ENCODE measurements around the gene ROS1.

ROS1 gene

GRCh38 chr6:117275711-117276110, 150.0 kb downstream of the ROS1 start:
- TF ChIP-seq JUND (IDR thresholded peaks at IDR 0.05; ENCODE audit: low read depth): no peak

GRCh38 chr6:117275205-117275604, 150.5 kb downstream of the ROS1 start:
- TF ChIP-seq JUND (IDR thresholded peaks at IDR 0.05; ENCODE audit: low read depth): no peak
- DNase-seq (ENCODE audit: low read depth in 1 of 2, low spot score in 1 of 2): no peak
- in situ Hi-C loops (cut with HindIII; ENCODE audit: low pct_unique_long_range_greater_than_20kb, low sequenced_read_pairs): no loop called here

More at GRCh38 chr6:117275711-117276110, 150.0 kb downstream of the ROS1 start:
- DNase-seq (ENCODE audit: low read depth in 1 of 2, low spot score in 1 of 2): no peak
- in situ Hi-C loops (cut with HindIII; ENCODE audit: low pct_unique_long_range_greater_than_20kb, low sequenced_read_pairs): no loop called here

GRCh38 chr6:117272891-117273290, 152.9 kb downstream of the ROS1 start:
- DNase-seq (ENCODE audit: low read depth in 1 of 2, low spot score in 1 of 2): no peak
- no peak for TF ChIP-seq JUND (IDR thresholded peaks at IDR 0.05; ENCODE audit: low read depth)
- in situ Hi-C loops (cut with HindIII; ENCODE audit: low pct_unique_long_range_greater_than_20kb, low sequenced_read_pairs): no loop called here

GRCh38 chr6:117272032-117272866, 153.5 kb downstream of the ROS1 start:
- DNase-seq (ENCODE audit: low read depth in 1 of 2, low spot score in 1 of 2): no peak
- TF ChIP-seq JUND (IDR thresholded peaks at IDR 0.05; ENCODE audit: low read depth): no peak
- in situ Hi-C loops (cut with HindIII; ENCODE audit: low pct_unique_long_range_greater_than_20kb, low sequenced_read_pairs): no loop called here

GRCh38 chr6:117270843-117271507, 154.8 kb downstream of the ROS1 start:
- DNase-seq (ENCODE audit: low read depth in 1 of 2, low spot score in 1 of 2): no peak
- no peak for TF ChIP-seq JUND (IDR thresholded peaks at IDR 0.05; ENCODE audit: low read depth)
- in situ Hi-C loops (cut with HindIII; ENCODE audit: low pct_unique_long_range_greater_than_20kb, low sequenced_read_pairs): no loop called here

GRCh38 chr6:117270055-117270842, 155.5 kb downstream of the ROS1 start:
- DNase-seq (ENCODE audit: low read depth in 1 of 2, low spot score in 1 of 2): no peak
- no peak for TF ChIP-seq JUND (IDR thresholded peaks at IDR 0.05; ENCODE audit: low read depth)
- in situ Hi-C loops (cut with HindIII; ENCODE audit: low pct_unique_long_range_greater_than_20kb, low sequenced_read_pairs): no loop called here

- no peak for DNase-seq (ENCODE audit: low read depth in 1 of 2, low spot score in 1 of 2)
- TF ChIP-seq JUND (IDR thresholded peaks at IDR 0.05; ENCODE audit: low read depth): no peak
- in situ Hi-C loops (cut with HindIII; ENCODE audit: low pct_unique_long_range_greater_than_20kb, low sequenced_read_pairs): no loop called here
These were observed 156.1 kb downstream of the ROS1 start for GRCh38 chr6:117269638-117270054.

- in situ Hi-C loops (cut with HindIII; ENCODE audit: low pct_unique_long_range_greater_than_20kb, low sequenced_read_pairs): no loop called here
- no peak for DNase-seq (ENCODE audit: low read depth in 1 of 2, low spot score in 1 of 2)
- no peak for TF ChIP-seq JUND (IDR thresholded peaks at IDR 0.05; ENCODE audit: low read depth)
These were observed 156.8 kb downstream of the ROS1 start for GRCh38 chr6:117268924-117269323.

GRCh38 chr6:117267766-117268534, 157.8 kb downstream of the ROS1 start:
- no peak for TF ChIP-seq JUND (IDR thresholded peaks at IDR 0.05; ENCODE audit: low read depth)
- in situ Hi-C loops (cut with HindIII; ENCODE audit: low pct_unique_long_range_greater_than_20kb, low sequenced_read_pairs): no loop called here
- DNase-seq (ENCODE audit: low read depth in 1 of 2, low spot score in 1 of 2): no peak

- no peak for DNase-seq (ENCODE audit: low read depth in 1 of 2, low spot score in 1 of 2)
- TF ChIP-seq JUND (IDR thresholded peaks at IDR 0.05; ENCODE audit: low read depth): no peak
- in situ Hi-C loops (cut with HindIII; ENCODE audit: low pct_unique_long_range_greater_than_20kb, low sequenced_read_pairs): no loop called here
These were observed 158.7 kb downstream of the ROS1 start for GRCh38 chr6:117267054-117267347.

GRCh38 chr6:117266257-117267053, 159.3 kb downstream of the ROS1 start:
- in situ Hi-C loops (cut with HindIII; ENCODE audit: low pct_unique_long_range_greater_than_20kb, low sequenced_read_pairs): no loop called here
- TF ChIP-seq JUND (IDR thresholded peaks at IDR 0.05; ENCODE audit: low read depth): no peak
- no peak for DNase-seq (ENCODE audit: low read depth in 1 of 2, low spot score in 1 of 2)
